CD14-positive monocyte (primary cell): ENCODE results near the gene PRLR. TPM values are rescaled to one million over a fixed set of nuclear protein-coding genes. Genes with fewer than 3 reads are reported as not detected.

Source experiments
- DNase-seq, 3 donors: peaks; one replicate each; pipeline ENCODE4 v3.0.0-alpha.2; 2011 to 2022
- H2AFZ ChIP-seq: 2 replicates; pipeline ENCODE4 v1.6.0; 2012; ENCODE audit warnings: mild to moderate bottlenecking, low read depth, low read length, inconsistent platforms; ENCODE audit not compliant: insufficient read depth, poor library complexity, severe bottlenecking
- H3K27ac ChIP-seq, 2 donors: 1 replicate in 1 of 2; 2 replicates in 1 of 2; pipeline ENCODE4 v1.5.1; 2012 to 2013; ENCODE audit warnings: low read length in 2 of 2, control low read depth in 1 of 2, inconsistent platforms in 1 of 2, low read depth in 1 of 2, mild to moderate bottlenecking in 1 of 2
- H3K27me3 ChIP-seq, 2 donors: one replicate each; pipeline versions ENCODE4 v1.6.0 to v1.6.1; 2011 to 2013; ENCODE audit warnings: low read length in 2 of 2; ENCODE audit not compliant: control insufficient read depth in 2 of 2, insufficient read depth in 2 of 2
- H3K36me3 ChIP-seq, 2 donors: replicated peaks in 1 of 2; 1 replicate in 1 of 2; 2 replicates in 1 of 2; pipeline versions ENCODE4 v1.5.1 to v1.6.1; 2012 to 2013; ENCODE audit warnings: low read length in 2 of 2, control low read depth in 1 of 2, inconsistent platforms in 1 of 2, mild to moderate bottlenecking in 1 of 2; ENCODE audit not compliant: insufficient read depth in 2 of 2, control insufficient read depth in 1 of 2
- H3K4me1 ChIP-seq, 2 donors: 1 replicate in 1 of 2; 2 replicates in 1 of 2; pipeline versions ENCODE4 v1.5.1 to v1.6.1; 2012 to 2013; ENCODE audit warnings: low read length in 2 of 2, control low read depth in 1 of 2, inconsistent platforms in 1 of 2, mild to moderate bottlenecking in 1 of 2, moderate library complexity in 1 of 2; ENCODE audit not compliant: insufficient read depth in 2 of 2, control insufficient read depth in 1 of 2
- H3K4me2 ChIP-seq: replicated peaks from 2 replicates; pipeline ENCODE3; 2012; ENCODE audit warnings: low read length, moderate library complexity, mild to moderate bottlenecking; ENCODE audit not compliant: poor library complexity, severe bottlenecking; ENCODE audit errors: extremely low read depth
- H3K4me3 ChIP-seq, 3 experiments: fragments of 200-600 bp in 1 of 3; sonication (generic) in 1 of 3; replicated peaks in 1 of 3; 1 replicate in 2 of 3; 2 replicates in 1 of 3; pipeline ENCODE4 v1.5.1; 2011 to 2013; ENCODE audit warnings: low read length in 3 of 3, mild to moderate bottlenecking in 3 of 3, control low read depth in 2 of 3, low read depth in 2 of 3, inconsistent platforms in 1 of 3, moderate library complexity in 1 of 3
- H3K79me2 ChIP-seq: 2 replicates; pipeline ENCODE4 v1.6.0; 2012; ENCODE audit warnings: mild to moderate bottlenecking, control low read depth, inconsistent platforms, low read length, moderate library complexity; ENCODE audit not compliant: insufficient read depth
- H3K9ac ChIP-seq: 2 replicates; pipeline ENCODE4 v1.6.0; 2017; ENCODE audit warnings: low read length, mild to moderate bottlenecking; ENCODE audit not compliant: insufficient read depth, poor library complexity, severe bottlenecking
- H3K9me3 ChIP-seq, 2 donors: replicated peaks in 1 of 2; 1 replicate in 1 of 2; 2 replicates in 1 of 2; pipeline versions ENCODE4 v1.5.1 to v1.6.1; 2012 to 2013; ENCODE audit warnings: low read length in 2 of 2, control low read depth in 1 of 2; ENCODE audit not compliant: control insufficient read depth in 1 of 2, insufficient read depth in 1 of 2
- H4K20me1 ChIP-seq: 2 replicates; pipeline ENCODE4 v1.6.0; 2012; ENCODE audit warnings: mild to moderate bottlenecking, low read length, control low read depth, moderate library complexity; ENCODE audit not compliant: insufficient read depth
- H3K27ac Mint-ChIP-seq, 7 donors: one replicate each; pipeline ENCODE4 v1.8.0; 2020; ENCODE audit warnings: mild to moderate bottlenecking in 7 of 7, mixed read lengths in 7 of 7, moderate library complexity in 6 of 7, inconsistent platforms in 2 of 7
- H3K27me3 Mint-ChIP-seq, 3 donors: one replicate each; pipeline ENCODE4 v1.8.0; 2021 to 2022; ENCODE audit warnings: low read depth in 3 of 3, mild to moderate bottlenecking in 3 of 3, mixed read lengths in 3 of 3, moderate library complexity in 3 of 3, inconsistent platforms in 1 of 3
- H3K36me3 Mint-ChIP-seq, 2 donors: one replicate each; pipeline ENCODE4 v1.8.0; 2020; ENCODE audit warnings: mixed read lengths in 2 of 2, inconsistent platforms in 1 of 2, mild to moderate bottlenecking in 1 of 2
- H3K4me1 Mint-ChIP-seq: one replicate; pipeline ENCODE4 v1.8.0; 2020; ENCODE audit warnings: mild to moderate bottlenecking, mixed read lengths
- H3K4me3 Mint-ChIP-seq, 2 donors: one replicate each; pipeline ENCODE4 v1.8.0; 2020; ENCODE audit warnings: mild to moderate bottlenecking in 2 of 2, mixed read lengths in 2 of 2, moderate library complexity in 1 of 2
- H3K9me3 Mint-ChIP-seq, 7 donors: one replicate each; pipeline ENCODE4 v1.8.0; 2020 to 2022; ENCODE audit warnings: mixed read lengths in 7 of 7, mild to moderate bottlenecking in 6 of 7, moderate library complexity in 6 of 7, inconsistent platforms in 2 of 7
- WGBS: methylation state at CpG from one replicate; pipeline ENCODE4 v1.1.5; 2013; ENCODE audit warnings: missing lambda C conversion rate; ENCODE audit not compliant: insufficient coverage; 5-methylcytosine and 5-hydroxymethylcytosine counted together
- intact Hi-C, 2 donors: fragments of 100-400 bp; cut with micrococcal nuclease; formaldehyde crosslinking; loops; one replicate each; pipeline versions ENCODE4 v1.15.0 to v1.15.1; 2023
- polyA plus RNA-seq, 3 donors: library from polyadenylated mRNA; depleted of rRNA in 1 of 3; unstranded in 2 of 3; stranded (reverse) in 1 of 3; fragments of 300-500 nt in 2 of 3; fragments of >200 nt in 1 of 3; fragmentation: Illumina TruSeq in 2 of 3; gene quantifications; 1 replicate in 2 of 3; 2 replicates in 1 of 3; pipeline ENCODE4 v1.2.3, GENCODE V29; 2012 to 2021
- TF ChIP-seq, protein P1 (sequence below): fragments of 200-600 bp; IDR thresholded peaks from one replicate; pipeline ENCODE4 v1.8.0; 2022; ENCODE audit warnings: antibody characterized with exemption, mild to moderate bottlenecking

PRLR gene
- polyA plus RNA-seq, 3 donors, result 0.12 to 1.7 (median 0.88) TPM

DNA sequence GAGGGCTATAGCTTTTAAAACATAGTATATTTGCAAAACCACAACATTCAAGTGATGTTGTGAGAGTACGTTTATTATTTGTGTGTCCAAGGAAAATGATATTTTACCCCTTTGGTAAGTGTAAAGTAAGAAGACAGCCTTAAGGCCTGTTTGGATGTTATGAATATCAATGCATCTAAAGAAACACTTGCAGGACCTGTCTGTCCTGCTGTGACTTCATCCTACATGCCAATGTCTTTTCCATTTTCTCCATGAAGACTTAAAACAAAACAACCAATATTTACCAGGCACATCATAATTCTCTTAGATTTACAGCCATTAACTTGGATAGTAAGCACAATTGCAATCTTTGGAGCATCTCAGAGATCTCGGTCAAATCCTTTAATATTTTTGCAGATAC is 29.0 kb downstream of the PRLR start:
- peaks cover 67% of the 10 kb centered on the region for H3K79me2 ChIP-seq
- no peak for DNase-seq
- peaks cover 0 to 2% (median 0%) of the 10 kb centered on the region in 3 donors for H3K27me3 Mint-ChIP-seq
- intact Hi-C loops, result no loop called here
- H3K9me3 Mint-ChIP-seq, result no peaks in the 10 kb centered on the region
- peaks cover 11 to 32% of the 10 kb centered on the region in 2 donors for H3K36me3 Mint-ChIP-seq
- no peaks in the 10 kb centered on the region for H3K36me3 ChIP-seq
- TF ChIP-seq, protein P1, sequence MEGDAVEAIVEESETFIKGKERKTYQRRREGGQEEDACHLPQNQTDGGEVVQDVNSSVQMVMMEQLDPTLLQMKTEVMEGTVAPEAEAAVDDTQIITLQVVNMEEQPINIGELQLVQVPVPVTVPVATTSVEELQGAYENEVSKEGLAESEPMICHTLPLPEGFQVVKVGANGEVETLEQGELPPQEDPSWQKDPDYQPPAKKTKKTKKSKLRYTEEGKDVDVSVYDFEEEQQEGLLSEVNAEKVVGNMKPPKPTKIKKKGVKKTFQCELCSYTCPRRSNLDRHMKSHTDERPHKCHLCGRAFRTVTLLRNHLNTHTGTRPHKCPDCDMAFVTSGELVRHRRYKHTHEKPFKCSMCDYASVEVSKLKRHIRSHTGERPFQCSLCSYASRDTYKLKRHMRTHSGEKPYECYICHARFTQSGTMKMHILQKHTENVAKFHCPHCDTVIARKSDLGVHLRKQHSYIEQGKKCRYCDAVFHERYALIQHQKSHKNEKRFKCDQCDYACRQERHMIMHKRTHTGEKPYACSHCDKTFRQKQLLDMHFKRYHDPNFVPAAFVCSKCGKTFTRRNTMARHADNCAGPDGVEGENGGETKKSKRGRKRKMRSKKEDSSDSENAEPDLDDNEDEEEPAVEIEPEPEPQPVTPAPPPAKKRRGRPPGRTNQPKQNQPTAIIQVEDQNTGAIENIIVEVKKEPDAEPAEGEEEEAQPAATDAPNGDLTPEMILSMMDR, result no peak
- H2AFZ ChIP-seq, result no peak overlapping the region
- no peak overlapping the region for H3K27ac ChIP-seq
- peaks cover 0 to under 1% of the 10 kb centered on the region in 2 donors for H3K4me1 ChIP-seq
- no peaks in the 10 kb centered on the region for H4K20me1 ChIP-seq
- no peak overlapping the region for H3K9ac ChIP-seq
- no peak overlapping the region for H3K27ac Mint-ChIP-seq
- H3K4me1 Mint-ChIP-seq, result peaks cover 18% of the 10 kb centered on the region
- no peaks in the 10 kb centered on the region for H3K9me3 ChIP-seq
- H3K4me3 Mint-ChIP-seq, result no peak overlapping the region
- no peak overlapping the region for H3K4me2 ChIP-seq
- no CpG with 5 or more reads among the region's 2 CpGs for WGBS
- H3K4me3 ChIP-seq, result no peak overlapping the region
- H3K27me3 ChIP-seq, result no peaks in the 10 kb centered on the region

DNA sequence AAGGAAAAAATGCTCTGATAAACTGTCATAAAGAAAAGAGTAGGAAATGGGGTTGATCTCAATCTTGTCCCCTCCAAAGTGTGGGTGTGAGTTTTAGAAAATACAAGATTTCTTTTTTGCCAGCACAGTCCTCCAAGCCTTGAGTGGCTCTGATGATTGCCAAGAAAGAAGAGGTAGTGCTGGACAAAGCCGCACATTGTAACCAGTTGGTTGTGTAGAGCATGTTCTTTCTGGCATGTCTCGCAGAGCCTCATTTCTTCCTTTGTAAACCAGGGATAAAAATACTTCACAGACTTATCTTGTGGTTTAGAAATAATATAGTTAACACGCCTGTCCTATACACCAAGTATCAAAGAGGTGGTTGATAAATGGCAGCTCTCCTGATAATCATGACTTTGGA is 30.4 kb downstream of the PRLR start:
- H3K4me2 ChIP-seq, result no peak overlapping the region
- H3K27me3 ChIP-seq, result no peaks in the 10 kb centered on the region
- no peaks in the 10 kb centered on the region for H3K36me3 ChIP-seq
- no peak overlapping the region for H3K9ac ChIP-seq
- no peak for DNase-seq
- Mint-ChIP-seq H3K27ac (no peak overlapping the region), H3K4me3 (no peak overlapping the region), H3K9me3 (no peaks in the 10 kb centered on the region), H3K4me1 (peaks cover 24% of the 10 kb centered on the region), H3K27me3 (peaks cover 0 to 3% (median 2%) of the 10 kb centered on the region in 3 donors), H3K36me3 (peaks cover 11 to 32% of the 10 kb centered on the region in 2 donors)
- intact Hi-C loops, result no loop called here
- no peak overlapping the region for H2AFZ ChIP-seq
- H3K4me1 ChIP-seq, result peaks cover 9 to 14% of the 10 kb centered on the region in 2 donors
- peaks cover 63% of the 10 kb centered on the region for H3K79me2 ChIP-seq
- no peak overlapping the region for H3K4me3 ChIP-seq
- no peaks in the 10 kb centered on the region for H3K9me3 ChIP-seq
- H3K27ac ChIP-seq, result no peak overlapping the region
- H4K20me1 ChIP-seq, result no peaks in the 10 kb centered on the region
- TF ChIP-seq, protein P1, result no peak
- no CpG with 5 or more reads among the region's 3 CpGs for WGBS
